ENCODE measurements around the gene ENPP1. TPM values are rescaled to one million over a fixed set of nuclear protein-coding genes. Genes with fewer than 3 reads are reported as not detected.

Gene ENPP1
- total RNA-seq, 1 experiment from 2014 or later = 4.1 TPM

DNA sequence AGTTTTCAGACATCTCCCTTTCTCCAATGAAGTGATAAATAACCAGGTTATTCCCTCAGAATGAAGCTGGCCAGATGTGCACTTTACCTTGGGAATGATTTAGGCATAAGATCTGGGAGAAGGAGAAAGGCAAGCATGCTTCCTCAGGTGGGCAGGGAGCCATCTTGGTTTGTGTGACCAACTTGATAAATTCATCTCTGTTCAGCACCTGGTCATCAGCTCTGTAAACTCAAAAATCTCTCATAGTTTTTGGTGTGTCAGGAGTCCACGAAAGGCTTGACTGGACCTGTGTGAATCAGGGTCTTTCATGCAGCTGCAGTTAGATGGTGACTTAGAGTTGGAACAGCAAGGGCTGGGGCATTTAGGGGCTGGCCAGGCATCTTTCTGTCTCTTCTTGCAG lies 24.5 kb downstream of the ENPP1 start:
- POLR2A ChIA-PET (ENCODE audit: unreplicated experiment) = interaction anchor here (0.5 kb wide), 1 partner anchor 247 kb away, joined by 7 read pairs; no protein-coding TSS in a partner anchor
- TF ChIP-seq, protein P1, sequence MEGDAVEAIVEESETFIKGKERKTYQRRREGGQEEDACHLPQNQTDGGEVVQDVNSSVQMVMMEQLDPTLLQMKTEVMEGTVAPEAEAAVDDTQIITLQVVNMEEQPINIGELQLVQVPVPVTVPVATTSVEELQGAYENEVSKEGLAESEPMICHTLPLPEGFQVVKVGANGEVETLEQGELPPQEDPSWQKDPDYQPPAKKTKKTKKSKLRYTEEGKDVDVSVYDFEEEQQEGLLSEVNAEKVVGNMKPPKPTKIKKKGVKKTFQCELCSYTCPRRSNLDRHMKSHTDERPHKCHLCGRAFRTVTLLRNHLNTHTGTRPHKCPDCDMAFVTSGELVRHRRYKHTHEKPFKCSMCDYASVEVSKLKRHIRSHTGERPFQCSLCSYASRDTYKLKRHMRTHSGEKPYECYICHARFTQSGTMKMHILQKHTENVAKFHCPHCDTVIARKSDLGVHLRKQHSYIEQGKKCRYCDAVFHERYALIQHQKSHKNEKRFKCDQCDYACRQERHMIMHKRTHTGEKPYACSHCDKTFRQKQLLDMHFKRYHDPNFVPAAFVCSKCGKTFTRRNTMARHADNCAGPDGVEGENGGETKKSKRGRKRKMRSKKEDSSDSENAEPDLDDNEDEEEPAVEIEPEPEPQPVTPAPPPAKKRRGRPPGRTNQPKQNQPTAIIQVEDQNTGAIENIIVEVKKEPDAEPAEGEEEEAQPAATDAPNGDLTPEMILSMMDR (conservative IDR thresholded peaks at IDR 0.05) = no peak
- TF ChIP-seq EZH2 (IDR thresholded peaks at IDR 0.05; ENCODE audit: low read depth) = no peak
- no peak for DNase-seq
- BruUV-seq (replicated peaks) = no TSS peak
- H3K9me3 ChIP-seq (ENCODE audit: insufficient read depth, low read depth) = no peaks in the 10 kb centered on the region
- intact Hi-C loops (cut with micrococcal nuclease; ENCODE audit: unreplicated experiment) = no loop called here
- H3K4me3 ChIP-seq = no peak overlapping the region
- CTCF ChIA-PET = no interaction called here
- no peaks in the 10 kb centered on the region for H3K36me3 ChIP-seq (ENCODE audit: low read depth)
- no peaks in the 10 kb centered on the region for H4K20me1 ChIP-seq (ENCODE audit: insufficient read depth)
- H3K79me2 ChIP-seq (ENCODE audit: low read depth) = no peaks in the 10 kb centered on the region
- H3K27me3 ChIP-seq (ENCODE audit: insufficient read depth, low read depth) = no peaks in the 10 kb centered on the region
- no peaks in the 10 kb centered on the region for H3K9me2 ChIP-seq (ENCODE audit: insufficient read depth)
- no peak overlapping the region for H2AFZ ChIP-seq
- no peak overlapping the region for H3K4me2 ChIP-seq
- H3F3A ChIP-seq (ENCODE audit: insufficient read depth, low read depth) = no peaks in the 10 kb centered on the region
- H3K27ac ChIP-seq = no peak overlapping the region
- no peaks in the 10 kb centered on the region for H3K4me1 ChIP-seq (replicated peaks; ENCODE audit: insufficient read depth)

DNA sequence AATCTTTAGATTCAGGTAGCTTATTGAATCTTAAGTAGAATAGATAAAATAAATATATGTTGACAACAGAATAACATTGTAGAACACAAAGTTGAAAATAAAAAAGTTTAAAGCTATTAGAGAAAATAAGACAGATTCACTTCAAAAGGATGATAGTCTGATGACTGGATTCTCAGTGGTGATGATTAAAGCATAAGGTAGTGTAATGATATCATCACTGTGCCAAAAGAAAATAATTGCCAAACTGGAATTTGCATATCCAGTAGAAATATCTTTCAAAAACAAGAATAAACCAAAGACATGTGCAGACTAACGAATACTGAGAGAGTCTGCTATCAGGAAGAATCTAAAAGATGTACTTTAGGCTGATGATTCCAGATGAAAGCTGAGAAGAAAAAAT lies 30.2 kb downstream of the ENPP1 start:
- CTCF ChIA-PET = no interaction called here
- H3K79me2 ChIP-seq (ENCODE audit: low read depth) = no peaks in the 10 kb centered on the region
- H3F3A ChIP-seq (ENCODE audit: insufficient read depth, low read depth) = no peaks in the 10 kb centered on the region
- DNase-seq = no peak
- POLR2A ChIA-PET (ENCODE audit: unreplicated experiment) = no interaction called here
- no peak overlapping the region for H2AFZ ChIP-seq
- H3K9me2 ChIP-seq (ENCODE audit: insufficient read depth) = no peaks in the 10 kb centered on the region
- no peak overlapping the region for H3K27ac ChIP-seq
- H3K4me1 ChIP-seq (replicated peaks; ENCODE audit: insufficient read depth) = no peaks in the 10 kb centered on the region
- no peak for TF ChIP-seq EZH2 (IDR thresholded peaks at IDR 0.05; ENCODE audit: low read depth)
- TF ChIP-seq, protein P1 (conservative IDR thresholded peaks at IDR 0.05) = no peak
- H3K9me3 ChIP-seq (ENCODE audit: insufficient read depth, low read depth) = no peaks in the 10 kb centered on the region
- no peak overlapping the region for H3K4me2 ChIP-seq
- H4K20me1 ChIP-seq (ENCODE audit: insufficient read depth) = no peaks in the 10 kb centered on the region
- H3K36me3 ChIP-seq (ENCODE audit: low read depth) = no peaks in the 10 kb centered on the region
- BruUV-seq (replicated peaks) = no TSS peak
- H3K27me3 ChIP-seq (ENCODE audit: insufficient read depth, low read depth) = no peaks in the 10 kb centered on the region
- H3K4me3 ChIP-seq = no peak overlapping the region
- intact Hi-C loops (cut with micrococcal nuclease; ENCODE audit: unreplicated experiment) = no loop called here

DNA sequence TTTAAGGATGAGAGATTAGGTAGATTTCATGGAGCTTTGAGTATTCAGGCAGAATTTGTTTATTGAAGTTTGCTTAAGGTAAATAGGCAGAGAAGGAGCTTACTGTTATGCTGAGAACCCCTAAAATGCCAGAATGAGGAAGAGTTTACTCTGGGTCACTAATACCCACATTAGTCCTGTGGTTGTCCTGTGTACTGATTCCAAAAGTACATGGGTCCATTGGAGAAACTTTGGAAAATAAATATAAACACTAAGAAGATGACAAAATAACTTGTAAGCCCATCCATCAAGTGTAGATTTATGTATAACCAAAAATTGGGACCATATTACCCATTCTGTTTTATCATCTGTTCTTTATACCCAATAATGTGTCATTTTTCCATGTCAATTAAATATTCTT lies 31.6 kb downstream of the ENPP1 start:
- H3K27me3 ChIP-seq (ENCODE audit: insufficient read depth, low read depth) = no peaks in the 10 kb centered on the region
- BruUV-seq (replicated peaks) = no TSS peak
- H3K27ac ChIP-seq = no peak overlapping the region
- no peaks in the 10 kb centered on the region for H3K79me2 ChIP-seq (ENCODE audit: low read depth)
- H2AFZ ChIP-seq = no peak overlapping the region
- H3K4me3 ChIP-seq = no peak overlapping the region
- no peak overlapping the region for H3K4me2 ChIP-seq
- no peaks in the 10 kb centered on the region for H3K36me3 ChIP-seq (ENCODE audit: low read depth)
- TF ChIP-seq, protein P1 (conservative IDR thresholded peaks at IDR 0.05) = no peak
- TF ChIP-seq EZH2 (IDR thresholded peaks at IDR 0.05; ENCODE audit: low read depth) = no peak
- H3K9me2 ChIP-seq (ENCODE audit: insufficient read depth) = no peaks in the 10 kb centered on the region
- POLR2A ChIA-PET (ENCODE audit: unreplicated experiment) = no interaction called here
- CTCF ChIA-PET = interaction anchor here (0.7 kb wide), 1 partner anchor 30 kb away, joined by 4 read pairs; no protein-coding TSS in a partner anchor
- H3K4me1 ChIP-seq (replicated peaks; ENCODE audit: insufficient read depth) = peaks cover 9% of the 10 kb centered on the region
- H4K20me1 ChIP-seq (ENCODE audit: insufficient read depth) = no peaks in the 10 kb centered on the region
- H3K9me3 ChIP-seq (ENCODE audit: insufficient read depth, low read depth) = no peaks in the 10 kb centered on the region
- DNase-seq = no peak
- intact Hi-C loops (cut with micrococcal nuclease; ENCODE audit: unreplicated experiment) = no loop called here
- H3F3A ChIP-seq (ENCODE audit: insufficient read depth, low read depth) = 0 out of 2 replicates have a peak, but pooled peaks cover 6% of the 10 kb centered on the region
